Stimulated activated CD8-positive, alpha-beta memory T cell treated with anti-CD3 and anti-CD28 coated beads, Interleukin-15, amount 100 ng/mL, for 4 hours (primary cell): ENCODE data around the gene ATXN3L.
"Not testable (repeated sequence)": the region's sequence is repeated elsewhere in the genome, so short reads cannot be mapped to it uniquely, and the experiment has no call there.

Source experiments
- DNase-seq, 2 donors: peaks; one replicate each; pipeline ENCODE4 v3.0.0-alpha.2; 2020; ENCODE audit warnings: low read depth in 2 of 2

ATXN3L gene

GRCh38 chrX:13305108-13305507 lies 14.7 kb downstream of the ATXN3L start:
- no peak for DNase-seq

- no peak for DNase-seq
Measured at GRCh38 chrX:13304052-13304451, 15.8 kb downstream of the ATXN3L start.

- DNase-seq: not testable (repeated sequence)
Measured at GRCh38 chrX:13303248-13303647, 16.6 kb downstream of the ATXN3L start.

- no peak for DNase-seq
Measured at GRCh38 chrX:13298836-13299235, 21.0 kb downstream of the ATXN3L start.

- no peak for DNase-seq
Measured at GRCh38 chrX:13295841-13296240, 24.0 kb downstream of the ATXN3L start.

- DNase-seq: no peak
Measured at GRCh38 chrX:13293700-13294099, 26.2 kb downstream of the ATXN3L start.

GRCh38 chrX:13290891-13291614 lies 28.8 kb downstream of the ATXN3L start:
- DNase-seq: no peak

- DNase-seq: no peak
Measured at GRCh38 chrX:13288671-13289070, 31.2 kb downstream of the ATXN3L start.

- DNase-seq: no peak
Measured at GRCh38 chrX:13287816-13288215, 32.0 kb downstream of the ATXN3L start.

GRCh38 chrX:13285693-13286092 lies 34.2 kb downstream of the ATXN3L start:
- DNase-seq: no peak

- no peak for DNase-seq
Measured at GRCh38 chrX:13285229-13285628, 34.6 kb downstream of the ATXN3L start.

GRCh38 chrX:13284570-13284969 lies 35.3 kb downstream of the ATXN3L start:
- no peak for DNase-seq

- DNase-seq: no peak
Measured at GRCh38 chrX:13283950-13284546, 35.8 kb downstream of the ATXN3L start.

- DNase-seq: no peak
Measured at GRCh38 chrX:13283512-13283911, 36.3 kb downstream of the ATXN3L start.

GRCh38 chrX:13281289-13281688 lies 38.6 kb downstream of the ATXN3L start:
- no peak for DNase-seq

GRCh38 chrX:13279279-13280018 lies 40.4 kb downstream of the ATXN3L start:
- DNase-seq: no peak

- no peak for DNase-seq
Measured at GRCh38 chrX:13277539-13277938, 42.3 kb downstream of the ATXN3L start.

GRCh38 chrX:13276991-13277390 lies 42.9 kb downstream of the ATXN3L start:
- no peak for DNase-seq

GRCh38 chrX:13275031-13275430 lies 44.8 kb downstream of the ATXN3L start:
- DNase-seq: no peak

GRCh38 chrX:13272426-13272825 lies 47.4 kb downstream of the ATXN3L start:
- no peak for DNase-seq

GRCh38 chrX:13271511-13271910 lies 48.3 kb downstream of the ATXN3L start:
- no peak for DNase-seq

- DNase-seq: no peak
Measured at GRCh38 chrX:13270360-13270759, 49.5 kb downstream of the ATXN3L start.

- no peak for DNase-seq
Measured at GRCh38 chrX:13268874-13269273, 51.0 kb downstream of the ATXN3L start.
